Measurements from ENCODE around the gene CDC42BPA. TPM values are rescaled to one million over a fixed set of nuclear protein-coding genes. Genes with fewer than 3 reads are reported as not detected.

CDC42BPA gene
- polyA plus RNA-seq, 1 donor from 2014 or later = 22.9 TPM

DNA sequence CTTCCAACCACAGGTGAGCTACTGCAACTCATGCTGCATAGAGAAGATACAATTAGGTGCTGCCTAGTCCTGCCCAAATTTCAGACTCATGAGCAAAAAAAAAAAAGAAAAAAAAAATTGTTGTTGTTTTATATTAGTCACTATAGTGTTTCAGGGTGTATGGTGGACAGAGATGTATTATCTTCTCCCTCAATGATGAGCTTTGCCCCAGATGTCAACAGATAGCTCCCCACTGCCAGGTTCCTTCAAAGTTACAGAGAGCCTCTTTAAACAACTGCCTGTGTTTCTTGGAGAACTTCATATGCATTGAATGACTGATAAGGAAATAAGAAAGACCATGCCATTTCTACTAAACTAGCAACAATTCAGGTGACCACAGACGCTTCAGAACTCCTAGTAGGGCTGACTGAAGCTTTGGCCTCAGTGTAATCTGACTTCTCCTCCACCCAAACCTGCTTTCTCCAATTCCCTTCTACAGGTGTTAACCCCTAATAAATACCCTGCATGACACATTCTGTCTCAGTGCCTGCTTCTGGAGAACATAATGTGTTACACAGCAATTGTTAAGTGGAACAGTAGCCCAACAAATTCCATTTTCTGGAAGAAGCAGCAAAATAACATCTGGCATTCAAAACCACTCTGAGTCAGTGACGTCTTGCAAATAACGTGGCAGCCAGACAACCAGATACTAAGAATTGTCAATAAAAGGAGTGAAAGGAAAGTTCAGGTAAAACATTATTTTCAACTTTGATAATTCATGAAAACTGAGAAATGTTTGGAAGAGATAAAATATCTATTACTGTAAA lies 147.7 kb downstream of the CDC42BPA start:
- H3K9me2 ChIP-seq (ENCODE audit: insufficient read depth, low read length) = no peaks in the 10 kb centered on the region
- H4K20me1 ChIP-seq (ENCODE audit: insufficient read depth) = no peaks in the 10 kb centered on the region
- H3K79me2 ChIP-seq (replicated peaks; ENCODE audit: insufficient read depth, low read length) = no peaks in the 10 kb centered on the region
- no peaks in the 10 kb centered on the region for H3K36me3 ChIP-seq (ENCODE audit: insufficient read depth, low read length)
- H3K4me3 ChIP-seq (ENCODE audit: low read length) = no peak overlapping the region
- no peak overlapping the region for H2AFZ ChIP-seq (ENCODE audit: low read depth, low read length)
- no peaks in the 10 kb centered on the region for H3F3A ChIP-seq (ENCODE audit: insufficient read depth, low read length, poor library complexity, severe bottlenecking)
- H3K27ac ChIP-seq (ENCODE audit: low read length) = no peak overlapping the region
- no peak for TF ChIP-seq MXI1 (conservative IDR thresholded peaks at IDR 0.05; ENCODE audit: poor library complexity, severe bottlenecking)
- TF ChIP-seq EP300 (conservative IDR thresholded peaks at IDR 0.05; ENCODE audit: poor library complexity, severe bottlenecking) = no peak
- no peaks in the 10 kb centered on the region for H3K27me3 ChIP-seq (ENCODE audit: insufficient read depth, low read depth, low read length)
- H3K4me2 ChIP-seq (ENCODE audit: low read length) = no peak overlapping the region
- no peak overlapping the region for H3K9ac ChIP-seq (ENCODE audit: low read length)
- no peaks in the 10 kb centered on the region for H3K9me3 ChIP-seq (ENCODE audit: low read length)

GRCh38 chr1:227169343-227169742 lies 148.9 kb downstream of the CDC42BPA start:
- H3K4me2 ChIP-seq (ENCODE audit: low read length) = no peak overlapping the region

DNA sequence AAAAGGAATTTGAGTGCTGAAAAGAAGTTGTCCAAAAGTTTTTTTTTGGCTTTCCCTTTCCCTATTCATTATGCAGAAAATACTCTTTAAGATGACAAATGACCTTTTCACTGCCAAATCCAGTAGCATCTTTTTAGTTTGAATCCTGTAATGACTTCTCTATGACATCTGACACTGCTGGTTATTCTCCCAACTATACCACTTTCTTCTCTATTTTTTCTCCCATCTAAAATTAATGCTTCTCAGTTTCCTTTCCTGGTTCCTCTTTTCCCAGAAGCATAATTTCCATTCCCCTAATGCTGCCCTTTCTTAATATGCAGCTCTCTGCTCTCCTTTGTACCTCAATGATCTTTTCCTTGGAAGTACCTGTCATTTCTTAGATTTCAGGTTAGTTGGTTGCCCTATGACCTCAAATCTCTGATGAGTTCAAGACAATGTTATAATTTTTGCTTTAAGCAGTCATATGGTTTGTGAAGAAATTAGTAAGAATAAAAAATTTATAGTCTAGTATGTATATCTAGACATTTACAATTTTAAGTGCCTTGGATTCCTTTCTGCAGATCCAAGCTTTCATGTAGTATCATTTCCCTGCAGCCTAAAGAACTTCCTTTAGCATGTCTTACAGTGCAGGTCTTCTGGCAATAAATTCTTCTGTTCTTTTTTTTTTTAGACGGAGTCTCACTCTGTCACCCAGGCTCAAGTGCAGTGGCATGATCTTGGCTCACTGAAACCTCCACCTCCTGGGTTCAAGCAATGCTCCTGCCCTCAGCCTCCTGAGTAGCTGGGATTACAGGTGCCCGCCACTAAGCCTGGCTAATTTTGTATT lies 150.8 kb downstream of the CDC42BPA start:
- Histone ChIP-seq H3K4me2 (ENCODE audit: low read length) (no peak overlapping the region), H3K79me2 (replicated peaks; ENCODE audit: insufficient read depth, low read length) (no peaks in the 10 kb centered on the region), H3K9me2 (ENCODE audit: insufficient read depth, low read length) (no peaks in the 10 kb centered on the region), H2AFZ (ENCODE audit: low read depth, low read length) (no peak overlapping the region), H3K27ac (ENCODE audit: low read length) (no peak overlapping the region), H4K20me1 (ENCODE audit: insufficient read depth) (no peaks in the 10 kb centered on the region), H3K9ac (ENCODE audit: low read length) (no peak overlapping the region), H3K27me3 (ENCODE audit: insufficient read depth, low read depth, low read length) (no peaks in the 10 kb centered on the region), H3K36me3 (ENCODE audit: insufficient read depth, low read length) (no peaks in the 10 kb centered on the region), H3K9me3 (ENCODE audit: low read length) (no peaks in the 10 kb centered on the region), H3F3A (ENCODE audit: insufficient read depth, low read length, poor library complexity, severe bottlenecking) (no peaks in the 10 kb centered on the region), H3K4me3 (ENCODE audit: low read length) (no peak overlapping the region)
- TF ChIP-seq POLR2AphosphoS5 (IDR thresholded peaks at IDR 0.05) (no peak), SMC3 (conservative IDR thresholded peaks at IDR 0.05; ENCODE audit: poor library complexity) (no peak), MXI1 (conservative IDR thresholded peaks at IDR 0.05; ENCODE audit: poor library complexity, severe bottlenecking) (no peak), RAD21 (conservative IDR thresholded peaks at IDR 0.05) (no peak), EP300 (conservative IDR thresholded peaks at IDR 0.05; ENCODE audit: poor library complexity, severe bottlenecking) (no peak), EZH2 (IDR thresholded peaks at IDR 0.05; ENCODE audit: borderline replicate concordance, insufficient read depth, low read length, poor library complexity, severe bottlenecking) (no peak)
- TF ChIP-seq, protein P1, sequence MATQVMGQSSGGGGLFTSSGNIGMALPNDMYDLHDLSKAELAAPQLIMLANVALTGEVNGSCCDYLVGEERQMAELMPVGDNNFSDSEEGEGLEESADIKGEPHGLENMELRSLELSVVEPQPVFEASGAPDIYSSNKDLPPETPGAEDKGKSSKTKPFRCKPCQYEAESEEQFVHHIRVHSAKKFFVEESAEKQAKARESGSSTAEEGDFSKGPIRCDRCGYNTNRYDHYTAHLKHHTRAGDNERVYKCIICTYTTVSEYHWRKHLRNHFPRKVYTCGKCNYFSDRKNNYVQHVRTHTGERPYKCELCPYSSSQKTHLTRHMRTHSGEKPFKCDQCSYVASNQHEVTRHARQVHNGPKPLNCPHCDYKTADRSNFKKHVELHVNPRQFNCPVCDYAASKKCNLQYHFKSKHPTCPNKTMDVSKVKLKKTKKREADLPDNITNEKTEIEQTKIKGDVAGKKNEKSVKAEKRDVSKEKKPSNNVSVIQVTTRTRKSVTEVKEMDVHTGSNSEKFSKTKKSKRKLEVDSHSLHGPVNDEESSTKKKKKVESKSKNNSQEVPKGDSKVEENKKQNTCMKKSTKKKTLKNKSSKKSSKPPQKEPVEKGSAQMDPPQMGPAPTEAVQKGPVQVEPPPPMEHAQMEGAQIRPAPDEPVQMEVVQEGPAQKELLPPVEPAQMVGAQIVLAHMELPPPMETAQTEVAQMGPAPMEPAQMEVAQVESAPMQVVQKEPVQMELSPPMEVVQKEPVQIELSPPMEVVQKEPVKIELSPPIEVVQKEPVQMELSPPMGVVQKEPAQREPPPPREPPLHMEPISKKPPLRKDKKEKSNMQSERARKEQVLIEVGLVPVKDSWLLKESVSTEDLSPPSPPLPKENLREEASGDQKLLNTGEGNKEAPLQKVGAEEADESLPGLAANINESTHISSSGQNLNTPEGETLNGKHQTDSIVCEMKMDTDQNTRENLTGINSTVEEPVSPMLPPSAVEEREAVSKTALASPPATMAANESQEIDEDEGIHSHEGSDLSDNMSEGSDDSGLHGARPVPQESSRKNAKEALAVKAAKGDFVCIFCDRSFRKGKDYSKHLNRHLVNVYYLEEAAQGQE (IDR thresholded peaks at IDR 0.05; ENCODE audit: borderline replicate concordance) = no peak

More at GRCh38 chr1:227169343-227169742, 148.9 kb downstream of the CDC42BPA start:
- Histone ChIP-seq H3K9me2 (ENCODE audit: insufficient read depth, low read length) (no peaks in the 10 kb centered on the region), H3K36me3 (ENCODE audit: insufficient read depth, low read length) (no peaks in the 10 kb centered on the region), H4K20me1 (ENCODE audit: insufficient read depth) (no peaks in the 10 kb centered on the region), H3K4me3 (ENCODE audit: low read length) (no peak overlapping the region), H3K79me2 (replicated peaks; ENCODE audit: insufficient read depth, low read length) (no peaks in the 10 kb centered on the region), H3K27ac (ENCODE audit: low read length) (no peak overlapping the region), H3K27me3 (ENCODE audit: insufficient read depth, low read depth, low read length) (no peaks in the 10 kb centered on the region), H3K9me3 (ENCODE audit: low read length) (no peaks in the 10 kb centered on the region), H2AFZ (ENCODE audit: low read depth, low read length) (no peak overlapping the region), H3K9ac (ENCODE audit: low read length) (no peak overlapping the region), H3F3A (ENCODE audit: insufficient read depth, low read length, poor library complexity, severe bottlenecking) (no peaks in the 10 kb centered on the region)
- no peak for TF ChIP-seq EZH2 (IDR thresholded peaks at IDR 0.05; ENCODE audit: borderline replicate concordance, insufficient read depth, low read length, poor library complexity, severe bottlenecking)
- TF ChIP-seq RAD21 (conservative IDR thresholded peaks at IDR 0.05) = no peak
- no peak for TF ChIP-seq POLR2AphosphoS5 (IDR thresholded peaks at IDR 0.05)
- TF ChIP-seq SMC3 (conservative IDR thresholded peaks at IDR 0.05; ENCODE audit: poor library complexity) = no peak
- TF ChIP-seq TAF1 (IDR thresholded peaks at IDR 0.05; ENCODE audit: low read depth) = no peak
- no peak for TF ChIP-seq MXI1 (conservative IDR thresholded peaks at IDR 0.05; ENCODE audit: poor library complexity, severe bottlenecking)
- no peak for TF ChIP-seq CTCF (IDR thresholded peaks at IDR 0.05; ENCODE audit: poor library complexity, severe bottlenecking)
